Duodenal mucosa (tissue), 2 donors: ENCODE data around the gene TRPM2.

Experiments used
- H3K27ac ChIP-seq: one replicate; pipeline ENCODE4 v1.7.0; 2013; ENCODE audit warnings: low read depth, low read length
- H3K27me3 ChIP-seq, 2 donors: one replicate each; pipeline ENCODE4 v1.7.0; 2013; ENCODE audit warnings: low read length in 2 of 2, control low read depth in 1 of 2; ENCODE audit not compliant: insufficient read depth in 2 of 2, control insufficient read depth in 1 of 2
- H3K36me3 ChIP-seq, 2 donors: one replicate each; pipeline ENCODE4 v1.7.0; 2013; ENCODE audit warnings: low read length in 2 of 2, control low read depth in 1 of 2; ENCODE audit not compliant: insufficient read depth in 2 of 2, control insufficient read depth in 1 of 2
- H3K4me1 ChIP-seq, 2 donors: one replicate each; pipeline ENCODE4 v1.7.0; 2013; ENCODE audit warnings: low read length in 2 of 2, control low read depth in 1 of 2; ENCODE audit not compliant: insufficient read depth in 2 of 2, control insufficient read depth in 1 of 2
- H3K4me3 ChIP-seq, 2 donors: one replicate each; pipeline ENCODE4 v1.7.0; 2013; ENCODE audit warnings: low read length in 2 of 2, low read depth in 1 of 2
- H3K9ac ChIP-seq, 2 donors: one replicate each; pipeline ENCODE4 v1.7.0; 2013; ENCODE audit warnings: low read length in 2 of 2, low read depth in 1 of 2
- H3K9me3 ChIP-seq, 2 donors: one replicate each; pipeline ENCODE4 v1.7.0; 2013; ENCODE audit warnings: low read length in 2 of 2, control low read depth in 1 of 2; ENCODE audit not compliant: control insufficient read depth in 1 of 2

TRPM2 gene

DNA sequence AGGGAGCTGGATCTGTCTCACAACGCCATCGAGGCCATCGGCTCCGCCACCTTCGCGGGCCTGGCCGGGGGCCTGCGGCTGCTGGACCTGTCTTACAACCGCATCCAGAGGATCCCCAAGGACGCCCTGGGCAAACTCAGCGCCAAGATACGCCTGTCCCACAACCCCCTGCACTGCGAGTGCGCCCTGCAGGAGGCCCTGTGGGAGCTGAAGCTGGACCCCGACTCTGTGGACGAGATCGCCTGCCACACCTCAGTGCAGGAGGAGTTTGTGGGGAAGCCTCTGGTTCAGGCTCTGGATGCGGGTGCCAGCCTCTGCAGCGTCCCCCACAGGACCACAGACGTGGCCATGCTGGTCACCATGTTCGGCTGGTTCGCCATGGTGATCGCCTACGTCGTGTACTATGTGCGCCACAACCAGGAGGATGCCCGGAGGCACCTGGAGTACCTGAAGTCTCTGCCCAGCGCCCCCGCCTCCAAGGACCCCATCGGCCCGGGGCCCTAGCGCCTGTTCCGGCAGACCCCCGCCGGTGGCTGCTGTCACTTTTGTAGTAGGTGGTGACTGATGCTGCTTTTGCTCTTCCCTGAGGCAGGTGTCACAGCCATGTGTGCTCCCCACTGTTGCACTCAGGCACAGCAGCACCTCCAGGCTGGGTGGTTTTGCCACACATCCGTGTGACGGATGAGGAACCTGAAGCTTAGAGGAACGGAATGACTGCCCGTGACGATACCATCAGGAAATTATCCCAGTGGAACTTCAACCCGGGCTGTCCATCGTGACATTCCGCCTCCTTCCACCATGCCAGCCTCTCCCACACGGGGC lies 103.7 kb downstream of the TRPM2 start:
- Histone ChIP-seq H3K9me3 (peaks cover 0 to 5% of the 10 kb centered on the region in 2 donors), H3K9ac (no peak overlapping the region)

DNA sequence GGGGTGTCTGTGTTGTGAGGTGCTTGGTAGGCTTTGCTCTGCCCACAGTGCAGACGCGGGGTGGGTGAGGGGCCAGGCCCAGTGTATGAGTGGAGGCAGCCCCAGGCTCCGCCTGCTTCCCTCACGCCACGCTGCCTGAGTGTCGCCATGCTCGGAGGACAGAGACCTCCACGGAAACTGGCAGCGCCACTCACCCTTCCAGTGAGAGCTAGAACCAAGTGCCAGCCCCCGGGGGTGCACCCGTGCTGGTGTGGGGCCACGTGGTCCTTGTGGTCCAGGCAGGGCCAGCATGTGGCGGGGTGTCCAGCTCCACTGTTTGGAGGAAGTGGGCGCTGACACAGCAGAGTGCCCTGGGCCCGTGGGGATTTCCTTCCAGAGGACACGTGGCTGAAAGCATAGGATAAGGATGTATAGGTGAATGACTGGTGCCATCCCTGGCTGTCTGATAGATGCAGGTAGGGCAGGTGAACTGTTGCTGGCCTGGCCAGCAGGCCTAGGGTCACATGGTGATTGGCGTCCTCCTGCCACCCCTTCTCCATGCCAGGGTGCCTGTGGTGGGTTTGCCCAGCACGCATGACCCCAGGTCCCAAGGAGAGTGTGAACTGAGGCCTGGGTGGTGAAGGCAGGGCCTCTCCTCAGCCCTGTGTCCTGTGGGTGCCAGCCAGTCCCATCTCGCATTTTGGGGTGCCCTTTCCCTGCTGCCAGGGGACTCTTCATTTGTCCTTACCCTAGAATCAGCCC lies 105.7 kb downstream of the TRPM2 start:
- Histone ChIP-seq H3K27me3 (no peaks in the 10 kb centered on the region), H3K4me1 (peaks cover 8 to 17% of the 10 kb centered on the region in 2 donors), H3K4me3 (no peak overlapping the region), H3K36me3 (no peaks in the 10 kb centered on the region), H3K27ac (no peak overlapping the region), H3K9me3 (peaks cover 0 to 2% of the 10 kb centered on the region in 2 donors), H3K9ac (no peak overlapping the region)

More for the DNA sequence above, 103.7 kb downstream of the TRPM2 start:
- no peak overlapping the region for H3K4me3 ChIP-seq
- no peaks in the 10 kb centered on the region for H3K27me3 ChIP-seq
- H3K36me3 ChIP-seq, result no peaks in the 10 kb centered on the region
- H3K4me1 ChIP-seq, result peaks cover 8 to 17% of the 10 kb centered on the region in 2 donors
- no peak overlapping the region for H3K27ac ChIP-seq

DNA sequence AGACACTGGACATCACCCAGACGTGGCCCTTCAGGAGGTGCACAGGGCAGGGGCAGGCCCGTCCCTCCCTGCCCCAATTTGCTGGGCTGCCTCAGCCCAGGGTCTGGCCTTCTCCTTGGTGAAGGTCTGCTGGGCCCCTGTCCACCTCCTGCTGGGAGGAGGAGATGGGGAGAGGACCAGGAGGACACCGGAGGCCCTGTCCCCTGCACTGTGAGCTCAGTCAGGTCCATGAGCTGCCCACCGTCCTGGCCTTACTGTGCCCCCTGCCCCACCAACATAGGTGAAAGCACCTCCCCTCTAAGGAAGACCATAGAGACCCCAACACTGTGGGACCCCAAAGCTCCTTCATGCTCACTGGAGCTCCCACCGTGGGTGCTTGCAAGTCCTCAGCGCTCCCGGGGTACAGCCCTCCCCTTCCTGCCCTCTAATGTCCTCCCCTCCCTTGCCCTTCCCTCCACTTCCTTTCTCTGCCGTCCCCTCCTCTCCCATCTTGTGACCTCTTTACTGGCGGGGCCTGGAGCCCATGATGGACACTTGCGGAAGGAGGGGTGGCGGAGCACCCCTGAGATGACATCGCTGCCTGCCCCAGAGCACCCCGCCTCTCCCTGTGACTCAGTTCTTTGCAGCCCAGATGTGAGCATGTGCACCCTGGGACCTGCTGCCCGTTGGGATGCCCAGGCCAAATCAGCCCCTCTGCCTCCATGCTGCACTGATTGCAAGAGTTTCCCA lies 106.5 kb downstream of the TRPM2 start:
- no peak overlapping the region for H3K9ac ChIP-seq
- no peaks in the 10 kb centered on the region for H3K9me3 ChIP-seq
- peaks cover 8 to 17% of the 10 kb centered on the region in 2 donors for H3K4me1 ChIP-seq
- no peak overlapping the region for H3K27ac ChIP-seq
- H3K27me3 ChIP-seq, result no peaks in the 10 kb centered on the region
- no peak overlapping the region for H3K4me3 ChIP-seq
- no peaks in the 10 kb centered on the region for H3K36me3 ChIP-seq

DNA sequence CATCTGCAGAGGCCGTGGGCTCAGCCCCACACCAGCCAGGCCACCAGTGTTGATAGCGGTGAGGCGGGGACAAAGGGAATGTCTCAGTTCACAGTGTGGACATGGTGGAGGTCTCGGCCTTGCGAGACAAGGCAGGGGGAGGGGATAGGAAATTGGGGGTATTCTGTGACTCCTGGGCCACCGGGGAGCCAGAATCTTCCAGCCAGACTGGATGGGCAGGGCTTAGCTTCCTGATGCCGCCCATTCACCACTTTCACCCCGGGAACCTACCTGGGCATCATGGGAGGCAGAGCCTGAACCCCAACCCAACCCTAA lies 107.0 kb downstream of the TRPM2 start:
- H3K27me3 ChIP-seq, result no peaks in the 10 kb centered on the region
- no peak overlapping the region for H3K27ac ChIP-seq
- no peaks in the 10 kb centered on the region for H3K36me3 ChIP-seq
- H3K9me3 ChIP-seq, result no peaks in the 10 kb centered on the region
- peaks cover 8 to 17% of the 10 kb centered on the region in 2 donors for H3K4me1 ChIP-seq
- H3K4me3 ChIP-seq, result no peak overlapping the region
- no peak overlapping the region for H3K9ac ChIP-seq

DNA sequence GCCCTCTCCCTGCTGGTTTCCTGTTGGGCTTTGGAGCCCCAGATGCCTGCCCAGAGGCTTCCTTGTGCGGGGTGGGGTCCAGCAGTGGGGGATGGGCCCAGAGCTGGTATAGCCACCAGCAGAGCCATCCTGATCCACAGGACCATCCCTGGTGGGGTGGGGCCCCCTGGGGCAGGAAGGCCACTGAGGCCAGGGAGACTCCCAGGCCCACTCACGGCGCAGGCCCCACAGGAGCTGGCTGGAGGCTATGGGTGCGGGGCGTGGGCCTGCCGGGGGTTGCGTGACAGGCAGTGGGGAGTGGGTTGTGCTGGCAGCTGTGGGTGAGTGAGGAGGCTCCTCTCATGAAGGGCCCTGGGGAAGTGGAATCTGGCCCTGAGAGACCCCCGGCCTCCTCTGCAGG lies 107.6 kb downstream of the TRPM2 start:
- H3K27ac ChIP-seq, result no peak overlapping the region
- H3K36me3 ChIP-seq, result no peaks in the 10 kb centered on the region
- no peak overlapping the region for H3K4me3 ChIP-seq
- no peaks in the 10 kb centered on the region for H3K9me3 ChIP-seq
- H3K27me3 ChIP-seq, result no peaks in the 10 kb centered on the region
- H3K4me1 ChIP-seq, result peaks cover 8 to 16% of the 10 kb centered on the region in 2 donors
- H3K9ac ChIP-seq, result no peak overlapping the region

DNA sequence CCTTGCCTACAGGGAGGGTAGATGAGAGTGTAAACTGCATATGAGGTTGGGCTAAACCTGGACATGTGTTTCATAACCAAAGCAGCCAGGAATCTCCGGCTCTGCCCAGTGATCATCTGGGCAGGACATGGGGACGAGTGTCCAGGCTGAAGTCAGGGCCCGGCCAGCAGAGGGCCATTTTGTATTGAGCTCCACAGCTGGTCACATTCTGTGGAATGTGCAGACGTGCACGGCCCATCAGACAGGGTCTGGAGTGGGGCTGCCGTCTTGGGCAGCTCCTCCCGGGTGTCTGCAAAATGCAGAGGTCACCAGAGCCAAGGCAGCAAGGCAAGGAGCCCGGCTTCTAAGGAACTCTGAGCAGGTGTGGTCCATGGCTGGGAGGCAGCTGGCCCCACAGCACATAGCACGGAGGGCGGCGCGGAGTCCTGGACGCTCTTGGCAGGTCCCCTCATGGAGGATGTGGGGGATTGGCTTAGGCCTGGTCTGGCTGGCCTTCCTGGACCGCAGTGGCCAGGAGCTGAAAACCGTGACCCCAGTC lies 108.1 kb downstream of the TRPM2 start:
- no peak overlapping the region for H3K9ac ChIP-seq
- H3K27ac ChIP-seq, result no peak overlapping the region
- H3K4me3 ChIP-seq, result no peak overlapping the region
- no peaks in the 10 kb centered on the region for H3K27me3 ChIP-seq
- H3K36me3 ChIP-seq, result no peaks in the 10 kb centered on the region
- no peaks in the 10 kb centered on the region for H3K9me3 ChIP-seq
- peaks cover 8 to 10% of the 10 kb centered on the region in 2 donors for H3K4me1 ChIP-seq

DNA sequence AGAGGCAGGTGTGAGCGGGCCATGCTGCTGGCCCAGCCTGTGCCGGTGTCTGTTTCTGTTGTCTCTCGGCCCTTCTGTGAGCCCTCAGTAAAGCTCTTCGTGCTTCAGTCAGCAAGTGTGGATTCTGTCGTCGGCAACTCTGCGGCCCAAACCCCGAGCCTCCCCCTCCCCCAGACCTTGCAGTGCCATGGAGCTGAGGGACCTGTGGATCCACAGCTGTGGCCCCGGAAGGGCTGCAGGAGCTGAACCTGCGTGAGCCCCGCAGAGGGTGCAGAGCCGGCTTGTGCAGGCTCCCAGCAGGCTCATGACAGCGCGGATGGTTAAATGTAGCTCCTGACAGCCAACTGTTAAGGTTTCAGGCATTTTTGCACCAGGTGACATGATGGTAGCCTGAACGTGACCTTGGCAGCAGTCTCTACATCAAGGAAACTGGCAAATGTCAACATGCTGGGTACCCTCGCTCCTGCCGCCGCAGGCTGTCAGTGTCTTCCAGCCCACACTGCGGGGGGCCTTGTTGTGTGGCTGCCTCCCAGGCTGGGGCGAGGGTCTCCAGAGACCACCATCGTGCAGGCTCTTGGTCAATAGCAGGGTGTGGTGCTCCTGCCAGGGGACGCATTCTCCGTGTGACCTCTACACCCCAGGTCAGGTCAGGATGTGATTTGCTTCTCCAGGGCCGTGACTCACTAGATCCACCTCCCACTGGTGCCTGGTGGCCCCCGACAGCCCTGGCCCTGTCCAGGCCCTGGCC lies 108.8 kb downstream of the TRPM2 start:
- H3K4me1 ChIP-seq, result peaks cover 7 to 8% of the 10 kb centered on the region in 2 donors
- H3K9ac ChIP-seq, result no peak overlapping the region
- no peak overlapping the region for H3K4me3 ChIP-seq
- no peaks in the 10 kb centered on the region for H3K9me3 ChIP-seq
- no peak overlapping the region for H3K27ac ChIP-seq
- H3K36me3 ChIP-seq, result no peaks in the 10 kb centered on the region
- no peaks in the 10 kb centered on the region for H3K27me3 ChIP-seq

DNA sequence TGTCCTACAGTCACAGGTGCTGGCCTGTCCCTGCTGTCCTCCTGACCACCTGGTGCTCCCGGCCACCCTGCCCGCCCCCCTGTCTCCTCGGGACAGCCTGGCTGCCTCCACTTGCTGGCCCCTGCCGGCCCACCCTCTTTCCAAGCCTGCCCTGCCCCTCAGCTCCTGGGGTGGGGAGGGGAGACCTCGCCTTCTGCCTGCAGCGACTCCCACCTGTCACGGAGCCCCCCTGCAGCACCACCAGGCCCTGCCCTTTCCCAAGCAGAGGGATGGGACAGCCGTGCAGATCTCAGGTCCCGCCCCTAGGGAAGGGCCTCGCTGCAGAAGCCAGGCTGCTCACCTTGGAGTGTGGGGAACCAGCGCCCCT lies 109.4 kb downstream of the TRPM2 start:
- Histone ChIP-seq H3K9me3 (no peaks in the 10 kb centered on the region), H3K27me3 (no peaks in the 10 kb centered on the region), H3K4me3 (no peak overlapping the region)

DNA sequence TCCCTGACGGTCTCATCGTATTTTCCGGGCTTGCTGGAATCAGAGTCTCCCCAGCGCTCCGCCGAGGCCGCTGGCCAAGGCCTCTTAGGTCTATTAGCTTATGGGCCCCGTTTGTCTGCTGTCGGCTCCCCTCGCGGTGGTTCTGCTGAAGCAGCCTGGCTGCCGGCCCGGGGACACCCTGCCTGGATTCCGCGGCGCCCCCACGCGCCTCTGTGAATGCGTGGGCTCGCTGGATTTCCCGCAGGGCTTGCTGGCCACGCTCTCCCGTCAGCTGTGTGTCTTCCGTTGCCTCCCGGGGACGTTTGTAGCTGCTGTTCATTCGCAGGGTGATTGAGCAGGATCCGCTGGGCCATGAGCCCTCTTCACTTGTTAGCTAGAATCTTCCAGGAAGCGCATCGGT lies 110.3 kb downstream of the TRPM2 start:
- Histone ChIP-seq H3K27me3 (no peaks in the 10 kb centered on the region), H3K36me3 (no peaks in the 10 kb centered on the region), H3K27ac (no peak overlapping the region), H3K9ac (no peak overlapping the region), H3K4me3 (no peak overlapping the region), H3K9me3 (no peaks in the 10 kb centered on the region), H3K4me1 (no peaks in the 10 kb centered on the region)

More for the DNA sequence above, 109.4 kb downstream of the TRPM2 start:
- Histone ChIP-seq H3K4me1 (peaks cover 3% of the 10 kb centered on the region in 2 donors), H3K36me3 (no peaks in the 10 kb centered on the region), H3K27ac (no peak overlapping the region), H3K9ac (no peak overlapping the region)
